Upper lobe of left lung (tissue), 6 donors: ENCODE results near the gene EYS. TPM values are rescaled to one million over a fixed set of nuclear protein-coding genes. Genes with fewer than 3 reads are reported as not detected.

Experiments
- ATAC-seq, 2 donors: fragments of 200-7000 bp; cut with Tn5 transposase; one replicate each; pipeline ENCODE4 v1.9.1; 2022; ENCODE audit warnings: mild to moderate bottlenecking in 2 of 2, moderate library complexity in 2 of 2; ENCODE audit not compliant: low FRiP score in 2 of 2
- DNase-seq, 2 donors: peaks; one replicate each; pipeline ENCODE4 v3.0.0-alpha.2; 2019 to 2020
- H3K27ac ChIP-seq, 4 donors: fragments of 200-600 bp; sonication (generic); one replicate each; pipeline ENCODE4 v1.5.1; 2016 to 2019
- H3K27me3 ChIP-seq, 4 donors: fragments of 200-600 bp; sonication (generic); one replicate each; pipeline ENCODE4 v1.5.1; 2017 to 2019
- H3K36me3 ChIP-seq, 4 donors: fragments of 200-600 bp; sonication (generic); one replicate each; pipeline ENCODE4 v1.5.1; 2016 to 2019
- H3K4me1 ChIP-seq, 4 donors: fragments of 200-600 bp; sonication (generic); one replicate each; pipeline ENCODE4 v1.5.1; 2018 to 2019
- H3K4me3 ChIP-seq, 4 donors: fragments of 200-600 bp; sonication (generic); one replicate each; pipeline ENCODE4 v1.5.1; 2017 to 2019; ENCODE audit warnings: mild to moderate bottlenecking in 2 of 4, moderate library complexity in 1 of 4
- H3K9me3 ChIP-seq, 4 donors: fragments of 200-600 bp; sonication (generic); one replicate each; pipeline ENCODE4 v1.5.1; 2018 to 2019
- EP300 ChIP-seq, 4 donors: sonication (generic); formaldehyde crosslinking; IDR thresholded peaks; one replicate each; pipeline ENCODE4 v1.5.1; 2017; ENCODE audit warnings: antibody characterized with exemption in 4 of 4, control low read depth in 2 of 4
- POLR2A ChIP-seq, 4 donors: fragments of 450-650 bp; IDR thresholded peaks; one replicate each; pipeline ENCODE4 v1.5.1; 2016 to 2017; ENCODE audit warnings: antibody characterized with exemption in 4 of 4, mild to moderate bottlenecking in 2 of 4
- POLR2AphosphoS5 ChIP-seq, 2 donors: sonication (generic); formaldehyde crosslinking; IDR thresholded peaks; one replicate each; pipeline ENCODE4 v1.5.1; 2017; ENCODE audit warnings: antibody characterized with exemption in 2 of 2
- WGBS, 2 donors: methylation state at CpG; one replicate each; pipeline ENCODE4 v1.1.5; 2017 to 2018; 5-methylcytosine and 5-hydroxymethylcytosine counted together
- total RNA-seq, 6 donors: library from RNA; depleted of rRNA in 4 of 6; stranded (reverse); fragments of >200 nt in 4 of 6; gene quantifications; one replicate each; pipeline versions ENCODE4 v1.1.0 to v1.2.1, GENCODE V29; 2016 to 2021
- TF ChIP-seq, protein P1 (sequence below), 6 experiments: fragments of 450-650 bp in 4 of 6; fragments of 200-600 bp in 2 of 6; sonication (generic) in 2 of 6; IDR thresholded peaks; one replicate each; pipeline ENCODE4 v1.5.1; 2016 to 2019; ENCODE audit warnings: antibody characterized with exemption in 6 of 6
- donor health status: DM: no; HTN: no; CAD: no; lungs with moderate emphysema.
- donor health status: DM: no; HTN: yes; CAD: no; lungs with severe emphysema.

Gene EYS
- total RNA-seq, 6 donors from 2014 or later, result under 0.01 to 0.46 (median 0.28) TPM; not detected in 2

DNA sequence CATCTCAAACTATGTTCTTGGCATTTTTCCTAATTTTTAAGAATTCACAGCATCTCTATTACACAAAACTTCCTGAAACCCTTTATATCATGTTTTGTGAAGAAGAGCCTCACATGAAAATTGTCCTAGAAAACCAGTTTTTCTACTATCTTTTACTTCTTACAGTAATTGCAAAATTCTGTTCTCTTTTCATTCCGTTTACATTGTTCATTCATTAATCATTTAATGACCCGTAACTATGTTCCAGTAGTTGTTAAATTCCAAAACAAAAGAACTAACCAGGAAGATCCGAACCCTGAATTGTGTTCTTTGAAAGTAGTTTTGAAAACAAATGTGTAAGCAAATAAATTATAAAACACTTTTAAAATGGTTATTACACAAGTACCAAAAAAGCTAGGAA is 597.0 kb downstream of the EYS start:
- Histone ChIP-seq H3K4me3 (no peak overlapping the region), H3K9me3 (no peaks in the 10 kb centered on the region), H3K4me1 (no peaks in the 10 kb centered on the region), H3K27me3 (no peaks in the 10 kb centered on the region), H3K27ac (no peak overlapping the region), H3K36me3 (no peaks in the 10 kb centered on the region)
- WGBS, 2 donors, result 42 to 50% methylated on average over 3 of the region's 3 CpGs
- DNase-seq (no peak), ATAC-seq (no peak)
- TF ChIP-seq POLR2A (IDR thresholded peaks at IDR 0.05) (no peak), EP300 (IDR thresholded peaks at IDR 0.05) (no peak), POLR2AphosphoS5 (IDR thresholded peaks at IDR 0.05) (no peak)
- TF ChIP-seq, protein P1, sequence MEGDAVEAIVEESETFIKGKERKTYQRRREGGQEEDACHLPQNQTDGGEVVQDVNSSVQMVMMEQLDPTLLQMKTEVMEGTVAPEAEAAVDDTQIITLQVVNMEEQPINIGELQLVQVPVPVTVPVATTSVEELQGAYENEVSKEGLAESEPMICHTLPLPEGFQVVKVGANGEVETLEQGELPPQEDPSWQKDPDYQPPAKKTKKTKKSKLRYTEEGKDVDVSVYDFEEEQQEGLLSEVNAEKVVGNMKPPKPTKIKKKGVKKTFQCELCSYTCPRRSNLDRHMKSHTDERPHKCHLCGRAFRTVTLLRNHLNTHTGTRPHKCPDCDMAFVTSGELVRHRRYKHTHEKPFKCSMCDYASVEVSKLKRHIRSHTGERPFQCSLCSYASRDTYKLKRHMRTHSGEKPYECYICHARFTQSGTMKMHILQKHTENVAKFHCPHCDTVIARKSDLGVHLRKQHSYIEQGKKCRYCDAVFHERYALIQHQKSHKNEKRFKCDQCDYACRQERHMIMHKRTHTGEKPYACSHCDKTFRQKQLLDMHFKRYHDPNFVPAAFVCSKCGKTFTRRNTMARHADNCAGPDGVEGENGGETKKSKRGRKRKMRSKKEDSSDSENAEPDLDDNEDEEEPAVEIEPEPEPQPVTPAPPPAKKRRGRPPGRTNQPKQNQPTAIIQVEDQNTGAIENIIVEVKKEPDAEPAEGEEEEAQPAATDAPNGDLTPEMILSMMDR (IDR thresholded peaks at IDR 0.05), result no peak

DNA sequence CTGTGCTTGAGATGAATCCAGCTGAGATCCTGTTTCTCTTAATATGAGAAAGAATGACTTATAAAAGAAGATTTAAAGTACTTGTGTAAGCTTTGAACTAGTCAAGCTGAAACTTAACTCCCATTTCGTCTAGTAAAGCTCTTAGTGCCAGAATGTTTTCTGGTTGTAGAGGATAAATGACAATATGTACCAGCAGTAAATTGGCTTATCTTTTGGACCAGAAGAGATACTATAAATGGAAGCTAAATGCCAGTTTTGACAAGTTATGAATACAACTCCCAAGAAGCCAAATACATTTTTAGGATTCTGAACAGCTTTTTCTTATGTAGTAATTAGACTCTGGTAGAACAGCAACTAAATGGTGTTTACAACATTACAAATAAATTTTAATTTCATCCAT is 608.7 kb downstream of the EYS start:
- DNase-seq, result no peak
- H3K27me3 ChIP-seq, result no peaks in the 10 kb centered on the region
- no peaks in the 10 kb centered on the region for H3K9me3 ChIP-seq
- no peak overlapping the region for H3K4me3 ChIP-seq
- no peak overlapping the region for H3K27ac ChIP-seq
- ATAC-seq, result no peak
- 43 to 69% methylated on average over 1 of the region's 1 CpG for WGBS, 2 donors
- H3K4me1 ChIP-seq, result no peaks in the 10 kb centered on the region
- no peak for TF ChIP-seq POLR2AphosphoS5 (IDR thresholded peaks at IDR 0.05)
- TF ChIP-seq POLR2A (IDR thresholded peaks at IDR 0.05), result no peak
- TF ChIP-seq, protein P1 (IDR thresholded peaks at IDR 0.05), result no peak
- no peak for TF ChIP-seq EP300 (IDR thresholded peaks at IDR 0.05)
- H3K36me3 ChIP-seq, result no peaks in the 10 kb centered on the region

DNA sequence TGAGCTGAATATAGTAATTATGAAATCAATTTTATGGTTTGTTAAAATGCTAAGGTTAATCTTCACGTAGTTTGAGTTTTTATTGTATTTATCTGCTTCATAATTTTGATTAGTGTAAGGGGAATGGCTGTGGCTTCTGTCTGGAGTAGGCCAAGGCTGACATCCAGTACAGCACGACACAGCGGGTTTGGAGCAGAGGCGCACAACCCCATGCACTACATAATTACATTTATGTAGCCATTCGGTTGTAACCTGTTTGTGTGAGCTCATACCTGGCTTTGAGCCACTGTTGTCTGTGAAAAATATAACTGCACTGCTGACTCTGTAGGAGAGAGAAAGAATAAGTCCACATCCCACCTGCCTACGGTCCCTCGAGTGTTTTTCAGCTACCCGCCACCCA is 615.5 kb downstream of the EYS start:
- Histone ChIP-seq H3K9me3 (peaks cover 0 to 7% (median 3%) of the 10 kb centered on the region in 4 donors), H3K4me1 (no peaks in the 10 kb centered on the region), H3K27me3 (no peaks in the 10 kb centered on the region), H3K27ac (no peak overlapping the region), H3K4me3 (no peak overlapping the region), H3K36me3 (no peaks in the 10 kb centered on the region)
- ATAC-seq (no peak), DNase-seq (no peak)
- no peak for TF ChIP-seq POLR2AphosphoS5 (IDR thresholded peaks at IDR 0.05)
- TF ChIP-seq, protein P1 (IDR thresholded peaks at IDR 0.05), result no peak
- 90 to 92% methylated on average over 8 of the region's 8 CpGs for WGBS, 2 donors

DNA sequence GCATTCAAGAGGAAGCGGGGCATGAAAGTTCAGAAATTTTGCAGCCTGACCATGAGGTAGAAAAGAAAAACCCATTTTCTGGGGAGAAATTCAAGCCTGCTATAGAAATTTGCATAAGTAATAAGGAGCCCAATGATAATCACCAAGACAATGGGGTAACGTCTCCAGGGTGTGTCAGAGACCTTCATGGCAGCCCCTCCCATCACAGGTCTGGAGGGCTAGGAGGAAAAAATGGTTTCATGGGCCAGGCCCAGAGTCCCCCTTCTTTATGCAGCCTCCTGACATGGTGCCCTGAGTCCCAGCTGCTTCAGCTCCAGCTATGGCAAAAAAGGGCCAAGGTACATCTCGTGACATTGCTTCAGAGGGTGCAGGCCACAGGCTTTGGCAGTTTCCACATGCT is 618.5 kb downstream of the EYS start:
- TF ChIP-seq, protein P1 (IDR thresholded peaks at IDR 0.05), result no peak
- TF ChIP-seq POLR2AphosphoS5 (IDR thresholded peaks at IDR 0.05), result no peak
- no peak for TF ChIP-seq POLR2A (IDR thresholded peaks at IDR 0.05)
- TF ChIP-seq EP300 (IDR thresholded peaks at IDR 0.05), result no peak
- Histone ChIP-seq H3K9me3 (peaks cover 0 to 7% (median 3%) of the 10 kb centered on the region in 4 donors), H3K27me3 (no peaks in the 10 kb centered on the region), H3K4me1 (no peaks in the 10 kb centered on the region), H3K36me3 (no peaks in the 10 kb centered on the region), H3K4me3 (no peak overlapping the region), H3K27ac (no peak overlapping the region)
- DNase-seq (no peak), ATAC-seq (no peak)
- 87 to 93% methylated on average over 3 of the region's 3 CpGs for WGBS, 2 donors

DNA sequence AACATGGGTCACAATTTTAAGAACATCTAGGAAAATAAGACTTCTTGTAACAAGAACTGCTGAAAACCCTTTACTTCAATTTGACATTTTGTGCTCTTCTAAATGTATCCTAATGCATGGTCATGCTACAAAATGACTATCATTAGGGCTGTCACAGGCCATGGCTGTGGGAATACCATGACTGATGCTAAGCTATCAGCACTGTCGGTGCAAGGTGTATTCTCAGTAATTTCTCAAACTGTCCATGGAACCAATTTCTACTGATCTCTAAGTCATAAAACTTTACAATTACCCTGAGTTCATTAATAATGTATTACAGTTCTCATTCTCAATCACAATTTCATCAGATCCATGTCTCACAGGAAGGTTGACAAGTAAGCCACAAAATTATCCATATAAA is 625.3 kb downstream of the EYS start:
- no peaks in the 10 kb centered on the region for H3K4me1 ChIP-seq
- ATAC-seq (no peak), DNase-seq (no peak)
- no peaks in the 10 kb centered on the region for H3K27me3 ChIP-seq
- TF ChIP-seq EP300 (IDR thresholded peaks at IDR 0.05) (no peak), POLR2A (IDR thresholded peaks at IDR 0.05) (no peak), POLR2AphosphoS5 (IDR thresholded peaks at IDR 0.05) (no peak)
- no peaks in the 10 kb centered on the region for H3K9me3 ChIP-seq
- WGBS, 2 donors, result 84 to 100% methylated on average over 1 of the region's 1 CpG
- no peak overlapping the region for H3K4me3 ChIP-seq
- H3K36me3 ChIP-seq, result no peaks in the 10 kb centered on the region
- no peak overlapping the region for H3K27ac ChIP-seq
